Parathyroid adenoma (tissue), 2 donors: ENCODE data around the gene C11orf91.
A peak's percentile ranks its signal among the peaks of the same experiment; 100 is the strongest.

Source experiments
- H2AFZ ChIP-seq: fragments of 300-600 bp; sonication (generic); one replicate; pipeline ENCODE4 v1.7.0; 2017; ENCODE audit warnings: antibody characterized with exemption, mild to moderate bottlenecking
- H3K27ac ChIP-seq: fragments of 300-600 bp; sonication (generic); one replicate; pipeline ENCODE4 v1.7.0; 2017
- H3K27me3 ChIP-seq: fragments of 300-600 bp; sonication (generic); one replicate; pipeline ENCODE4 v1.7.0; 2017; ENCODE audit warnings: low read length; ENCODE audit not compliant: control insufficient read depth, insufficient read depth
- H3K36me3 ChIP-seq: fragments of 300-600 bp; sonication (generic); one replicate; pipeline ENCODE4 v1.7.0; 2017; ENCODE audit warnings: low read length; ENCODE audit not compliant: control insufficient read depth, insufficient read depth
- H3K4me1 ChIP-seq: fragments of 300-600 bp; sonication (generic); one replicate; pipeline ENCODE4 v1.7.0; 2017; ENCODE audit warnings: control low read depth
- H3K4me2 ChIP-seq: fragments of 300-600 bp; sonication (generic); one replicate; pipeline ENCODE4 v1.7.0; 2017; ENCODE audit warnings: low read length
- H3K4me3 ChIP-seq: fragments of 300-600 bp; sonication (generic); one replicate; pipeline ENCODE4 v1.7.0; 2017; ENCODE audit warnings: low read depth, low read length
- H3K79me2 ChIP-seq: fragments of 300-600 bp; sonication (generic); one replicate; pipeline ENCODE4 v1.7.0; 2017; ENCODE audit warnings: control low read depth
- H3K9ac ChIP-seq: fragments of 300-600 bp; sonication (generic); one replicate; pipeline ENCODE4 v1.7.0; 2017; ENCODE audit warnings: mild to moderate bottlenecking
- H3K9me3 ChIP-seq: fragments of 300-600 bp; sonication (generic); one replicate; pipeline ENCODE4 v1.7.0; 2017; ENCODE audit warnings: low read length; ENCODE audit not compliant: control insufficient read depth
- CTCF ChIP-seq: fragments of 300-600 bp; sonication (generic); IDR thresholded peaks from one replicate; pipeline ENCODE4 v1.7.0; 2017; ENCODE audit warnings: antibody characterized with exemption, mild to moderate bottlenecking
- donor health status: primary hyperparathyroidism.

Gene C11orf91

DNA sequence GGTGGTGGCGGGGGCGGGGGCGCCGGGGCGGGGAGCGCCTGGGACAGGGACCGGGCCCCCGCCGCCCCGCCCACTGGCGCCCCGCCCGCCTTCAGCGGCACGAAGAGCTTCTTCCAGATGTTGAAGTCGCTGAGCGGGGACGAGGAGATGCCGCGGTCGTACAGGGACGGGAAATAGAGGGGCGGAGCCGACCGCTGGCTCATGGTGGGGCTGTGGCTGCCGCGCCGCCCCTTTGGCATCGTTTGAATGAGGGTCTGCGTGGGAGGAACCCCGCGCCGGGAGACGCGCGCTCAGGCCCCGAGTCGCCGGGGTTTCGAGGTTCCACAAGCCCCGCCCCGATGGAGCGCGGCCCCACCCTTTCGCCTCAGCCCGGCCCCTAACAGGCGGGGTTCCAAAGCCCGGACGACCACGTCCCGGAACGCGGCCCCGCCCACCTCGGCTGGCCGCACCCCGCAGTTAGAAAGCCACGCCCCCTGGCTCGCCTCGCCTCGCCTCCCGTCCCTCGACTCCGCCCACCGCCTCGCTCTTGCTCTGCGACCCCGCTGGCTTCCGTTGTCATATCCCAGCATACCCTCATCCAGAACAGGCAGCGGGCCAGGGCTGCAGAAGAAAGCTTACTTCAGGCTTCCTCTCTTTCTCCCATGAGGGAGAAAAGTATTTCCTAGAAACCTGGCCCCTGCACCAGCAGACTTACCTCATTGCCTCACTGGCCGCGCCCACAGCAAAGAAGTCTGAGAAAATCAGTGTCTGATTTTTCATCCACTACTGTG, at the start of gene C11orf91:
C11orf91 (minus strand) TSS at position 325 of the 770 bp plus-strand sequence; CDS start at position 239, 86 bp downstream.
- Histone ChIP-seq H2AFZ (peak within 1 kb of the TSS; percentile 46), H3K27me3 (no peaks in the 10 kb centered on the region), H3K4me3 (peak within 1 kb of the TSS; percentile 53), H3K27ac (peak within 1 kb of the TSS; percentile 85), H3K4me2 (peak within 1 kb of the TSS; percentile 69), H3K9me3 (no peaks in the 10 kb centered on the region), H3K4me1 (peaks cover 15% of the 10 kb centered on the region), H3K36me3 (no peaks in the 10 kb centered on the region), H3K9ac (no peak within 1 kb of the TSS), H3K79me2 (no peaks in the 10 kb centered on the region)
- no peak for TF ChIP-seq CTCF

DNA sequence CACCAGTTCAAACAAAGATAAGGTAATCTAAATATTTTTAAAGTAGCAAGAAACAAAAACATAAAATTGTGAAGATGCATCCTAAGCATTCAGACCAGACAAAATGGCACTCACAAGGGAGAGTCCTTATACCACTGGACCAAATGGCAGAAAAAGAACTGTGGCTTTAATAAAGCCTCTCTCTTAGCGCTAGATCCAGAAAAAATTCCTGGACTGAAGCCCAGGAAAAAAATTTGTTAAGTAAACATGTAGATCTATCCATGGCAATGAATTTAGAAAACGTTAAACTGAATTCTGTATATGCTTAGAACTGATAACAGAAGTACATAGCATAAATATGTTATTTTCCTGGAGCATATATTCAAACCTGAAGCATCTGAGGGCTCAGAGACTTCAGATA, 47.4 kb upstream of the C11orf91 start:
- Histone ChIP-seq H3K4me1 (no peaks in the 10 kb centered on the region), H3K36me3 (no peaks in the 10 kb centered on the region), H3K4me2 (no peak overlapping the region), H3K4me3 (no peak overlapping the region), H3K9ac (no peak overlapping the region), H3K9me3 (no peaks in the 10 kb centered on the region), H3K27me3 (no peaks in the 10 kb centered on the region), H2AFZ (no peak overlapping the region), H3K27ac (no peak overlapping the region), H3K79me2 (no peaks in the 10 kb centered on the region)
- TF ChIP-seq CTCF, result no peak

DNA sequence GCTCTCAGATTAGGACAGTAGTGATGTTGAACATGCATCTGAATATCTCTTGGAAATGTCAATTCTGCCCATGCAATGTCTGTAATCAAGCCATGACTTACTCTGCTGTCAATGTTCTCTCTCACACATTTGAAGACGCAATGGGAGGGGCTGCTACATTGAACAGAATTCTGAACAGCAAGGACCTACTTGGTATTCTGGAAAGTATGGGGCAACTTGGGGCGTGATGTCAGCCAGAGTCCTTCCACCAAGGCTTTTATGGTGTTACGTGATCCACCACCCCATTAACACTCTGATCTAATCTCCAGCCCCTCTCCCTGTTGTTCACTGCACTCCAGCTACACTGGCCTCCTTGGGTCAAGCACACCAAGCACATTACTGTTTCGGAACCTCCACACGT, 42.7 kb upstream of the C11orf91 start:
- H3K4me2 ChIP-seq, result no peak overlapping the region
- H3K36me3 ChIP-seq, result no peaks in the 10 kb centered on the region
- no peak overlapping the region for H3K4me3 ChIP-seq
- H3K27me3 ChIP-seq, result no peaks in the 10 kb centered on the region
- no peak overlapping the region for H3K27ac ChIP-seq
- H3K4me1 ChIP-seq, result no peaks in the 10 kb centered on the region
- H3K79me2 ChIP-seq, result no peaks in the 10 kb centered on the region
- H2AFZ ChIP-seq, result no peak overlapping the region
- no peaks in the 10 kb centered on the region for H3K9me3 ChIP-seq
- no peak overlapping the region for H3K9ac ChIP-seq
- TF ChIP-seq CTCF, result no peak

DNA sequence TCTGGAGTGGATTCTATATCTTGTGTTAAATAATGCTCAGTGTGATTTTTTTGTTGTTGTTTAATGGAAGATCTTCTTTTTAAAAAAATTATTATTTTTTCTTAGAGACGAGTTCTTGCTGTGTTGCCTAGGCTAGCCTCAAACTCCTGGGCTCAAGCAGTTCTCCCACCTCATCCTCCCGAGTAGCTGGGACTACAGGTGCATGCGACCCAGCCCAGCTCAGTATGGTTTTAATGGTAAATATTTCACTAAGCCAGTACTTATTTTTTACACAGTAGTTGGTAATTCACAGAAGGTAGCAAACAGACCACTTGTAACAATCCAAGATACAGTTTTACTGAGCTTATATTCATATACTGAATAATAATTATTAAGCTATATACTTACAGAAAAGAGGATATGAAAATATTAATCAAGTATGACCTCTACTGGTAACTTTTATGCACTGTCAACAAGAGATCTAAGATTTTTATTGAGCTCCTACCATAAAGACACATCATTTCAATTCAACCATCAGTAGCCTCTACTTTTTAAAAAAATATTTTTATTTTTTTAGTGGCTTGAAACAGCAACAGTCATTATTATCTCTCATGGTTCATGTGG, 41.7 kb upstream of the C11orf91 start:
- Histone ChIP-seq H3K27me3 (no peaks in the 10 kb centered on the region), H3K4me1 (no peaks in the 10 kb centered on the region), H3K79me2 (no peaks in the 10 kb centered on the region), H3K9me3 (no peaks in the 10 kb centered on the region), H3K4me3 (no peak overlapping the region), H3K27ac (no peak overlapping the region), H3K36me3 (no peaks in the 10 kb centered on the region), H3K9ac (no peak overlapping the region), H3K4me2 (no peak overlapping the region), H2AFZ (no peak overlapping the region)
- TF ChIP-seq CTCF, result peak; percentile 44
